H1 (cell line): ENCODE measurements around the gene GNG7. TPM values are rescaled to one million over a fixed set of nuclear protein-coding genes. Genes with fewer than 3 reads are reported as not detected.

ENCODE experiments used
- CTCF ChIA-PET: fragments of 300-600 bp; sonication (Branson Sonifier 250); formaldehyde crosslinking; loops from one replicate; lab custom pipeline; 2021; ENCODE audit not compliant: partially characterized antibody; lab: Charles Lee
- POLR2A ChIA-PET: fragments of 300-600 bp; sonication (Branson Sonifier 250); formaldehyde crosslinking; loops from one replicate; lab custom pipeline; 2021; ENCODE audit warnings: inconsistent platforms; ENCODE audit not compliant: partially characterized antibody; lab: Charles Lee
- DNase-seq, 2 experiments: peaks; one replicate each; pipeline versions ENCODE4 v3.0.0 to v3.0.0-alpha.2; 2010 to 2022; ENCODE audit warnings: low spot score in 2 of 2, low read depth in 1 of 2, mixed read lengths in 1 of 2
- FAIRE-seq: peaks from 2 replicates; lab custom pipeline; 2011; peaks lifted over from hg19 to GRCh38; lab: Jason Lieb, UNC
- H2AFZ ChIP-seq: 2 replicates; pipeline ENCODE4 v1.8.1; 2012; ENCODE audit warnings: low read length, inconsistent platforms
- H2AK5ac ChIP-seq: 2 replicates; pipeline ENCODE4 v1.6.1; 2013; ENCODE audit warnings: low read depth, low read length
- H2BK120ac ChIP-seq: replicated peaks from 2 replicates; pipeline ENCODE3; 2013; ENCODE audit warnings: low read depth, low read length, inconsistent platforms
- H2BK12ac ChIP-seq: 2 replicates; pipeline ENCODE4 v1.6.1; 2013; ENCODE audit warnings: low read depth, low read length
- H2BK15ac ChIP-seq: 2 replicates; pipeline ENCODE4 v1.6.1; 2013; ENCODE audit warnings: low read length
- H2BK20ac ChIP-seq: 2 replicates; pipeline ENCODE4 v1.6.1; 2013; ENCODE audit warnings: low read length
- H2BK5ac ChIP-seq: 2 replicates; pipeline ENCODE4 v1.6.1; 2013; ENCODE audit warnings: low read depth, low read length
- H3K14ac ChIP-seq: 2 replicates; pipeline ENCODE4 v1.6.1; 2013; ENCODE audit warnings: inconsistent platforms; ENCODE audit not compliant: insufficient read length
- H3K18ac ChIP-seq: 2 replicates; pipeline ENCODE4 v1.6.1; 2013; ENCODE audit warnings: low read length; ENCODE audit errors: extremely low read depth
- H3K23ac ChIP-seq: 2 replicates; pipeline ENCODE4 v1.6.1; 2013; ENCODE audit warnings: inconsistent platforms; ENCODE audit not compliant: insufficient read length
- H3K23me2 ChIP-seq: 2 replicates; pipeline ENCODE4 v1.6.1; 2013; ENCODE audit warnings: low read depth, low read length
- H3K27ac ChIP-seq: 2 replicates; pipeline ENCODE4 v1.6.1; 2011; ENCODE audit warnings: low read depth, low read length, inconsistent platforms
- H3K27me3 ChIP-seq, 4 experiments: replicated peaks in 1 of 4; 1 replicate in 1 of 4; 2 replicates in 3 of 4; pipeline versions ENCODE4 v1.6.1 to v1.8.1; 2011 to 2013; ENCODE audit warnings: low read length in 3 of 4, mild to moderate bottlenecking in 3 of 4, inconsistent platforms in 2 of 4, mixed read lengths in 2 of 4, moderate library complexity in 1 of 4; ENCODE audit not compliant: control insufficient read depth in 3 of 4, insufficient read depth in 3 of 4; ENCODE audit errors: extremely low read depth in 1 of 4
- H3K36me3 ChIP-seq, 4 experiments: 2 replicates each; pipeline versions ENCODE4 v1.6.1 to v1.8.1; 2011 to 2013; ENCODE audit warnings: mild to moderate bottlenecking in 4 of 4, low read length in 3 of 4, moderate library complexity in 2 of 4, control low read depth in 1 of 4, inconsistent platforms in 1 of 4; ENCODE audit not compliant: insufficient read depth in 4 of 4, control insufficient read depth in 2 of 4
- H3K4ac ChIP-seq: replicated peaks from 2 replicates; pipeline ENCODE3; 2013; ENCODE audit warnings: low read length, low read depth, mixed read lengths, inconsistent platforms; ENCODE audit not compliant: insufficient read length
- H3K4me1 ChIP-seq, 4 experiments: replicated peaks in 1 of 4; 1 replicate in 1 of 4; 2 replicates in 3 of 4; pipeline versions ENCODE4 v1.6.1 to v1.8.1; 2011 to 2013; ENCODE audit warnings: low read length in 3 of 4, inconsistent platforms in 2 of 4, mixed read lengths in 1 of 4; ENCODE audit not compliant: insufficient read depth in 4 of 4, control insufficient read depth in 3 of 4
- H3K4me2 ChIP-seq, 2 experiments: 2 replicates each; pipeline versions ENCODE4 v1.6.1 to v1.8.1; 2011 to 2013; ENCODE audit warnings: low read depth in 2 of 2, low read length in 2 of 2, control low read depth in 1 of 2, inconsistent platforms in 1 of 2, mild to moderate bottlenecking in 1 of 2; ENCODE audit not compliant: insufficient read depth in 1 of 2
- H3K4me3 ChIP-seq, 4 experiments: fragments of 200-600, 300-600 bp in 1 of 4; sonication (generic), shearing (Covaris generic), sonication (Bioruptor Twin) in 1 of 4; 2 replicates each; pipeline versions ENCODE4 v1.5.1 to v1.8.1; 2011 to 2016; ENCODE audit warnings: low read length in 4 of 4, low read depth in 3 of 4, control low read depth in 2 of 4, inconsistent platforms in 2 of 4, mild to moderate bottlenecking in 2 of 4, mixed read lengths in 1 of 4, moderate library complexity in 1 of 4; ENCODE audit not compliant: insufficient read depth in 2 of 4; ENCODE audit errors: extremely low read depth in 1 of 4
- H3K56ac ChIP-seq: replicated peaks from 2 replicates; pipeline ENCODE3; 2013; ENCODE audit warnings: low read depth, mild to moderate bottlenecking, mixed read lengths, low read length, inconsistent platforms; ENCODE audit not compliant: insufficient read length
- H3K79me1 ChIP-seq: 2 replicates; pipeline ENCODE4 v1.6.1; 2013; ENCODE audit warnings: low read depth, low read length, control low read depth
- H3K79me2 ChIP-seq, 2 experiments: 2 replicates each; pipeline versions ENCODE4 v1.6.1 to v1.8.1; 2012 to 2013; ENCODE audit warnings: low read length in 2 of 2, mild to moderate bottlenecking in 2 of 2, inconsistent platforms in 1 of 2; ENCODE audit not compliant: insufficient read depth in 2 of 2, control insufficient read depth in 1 of 2
- H3K9ac ChIP-seq, 4 experiments: replicated peaks in 1 of 4; 1 replicate in 1 of 4; 2 replicates in 3 of 4; pipeline versions ENCODE4 v1.6.1 to v1.8.1; 2011 to 2013; ENCODE audit warnings: low read depth in 3 of 4, low read length in 3 of 4, control low read depth in 2 of 4, mild to moderate bottlenecking in 2 of 4, moderate library complexity in 2 of 4, inconsistent platforms in 1 of 4; ENCODE audit errors: extremely low read depth in 1 of 4
- H3K9me3 ChIP-seq, 2 experiments: 2 replicates each; pipeline versions ENCODE4 v1.6.1 to v1.8.1; 2012 to 2013; ENCODE audit warnings: mild to moderate bottlenecking in 2 of 2, moderate library complexity in 2 of 2, control low read depth in 1 of 2, inconsistent platforms in 1 of 2, low read depth in 1 of 2, low read length in 1 of 2, mixed read lengths in 1 of 2; ENCODE audit not compliant: insufficient read depth in 2 of 2
- H4K20me1 ChIP-seq, 2 experiments: replicated peaks in 1 of 2; 2 replicates each; pipeline versions ENCODE3 to v1.8.1; 2011 to 2013; ENCODE audit warnings: inconsistent platforms in 2 of 2, low read length in 2 of 2, mild to moderate bottlenecking in 1 of 2; ENCODE audit not compliant: insufficient read depth in 2 of 2, control insufficient read depth in 1 of 2
- H4K5ac ChIP-seq: 2 replicates; pipeline ENCODE4 v1.6.1; 2013; ENCODE audit warnings: low read length, low read depth, mixed read lengths, inconsistent platforms; ENCODE audit not compliant: insufficient read length
- H4K8ac ChIP-seq: 2 replicates; pipeline ENCODE4 v1.8.0; 2013; ENCODE audit warnings: mild to moderate bottlenecking, moderate library complexity, low read length, inconsistent platforms; ENCODE audit not compliant: insufficient read depth; ENCODE audit errors: extremely low read depth
- H4K91ac ChIP-seq: replicated peaks from 2 replicates; pipeline ENCODE3; 2013; ENCODE audit warnings: low read length, mixed read lengths, inconsistent platforms; ENCODE audit not compliant: insufficient read length
- PHF8 ChIP-seq: fragments of 200-600 bp; sonication (generic); conservative IDR thresholded peaks from 2 replicates; pipeline ENCODE4 v1.7.1; 2012; ENCODE audit warnings: low read depth, mild to moderate bottlenecking, inconsistent platforms, low read length, moderate library complexity
- WGBS, 2 experiments: shearing (Covaris generic) in 1 of 2; methylation state at CpG; one replicate each; pipeline versions ENCODE4 v1.1.6 to v1.1.7; 2013 to 2015; ENCODE audit warnings: low lambda C conversion rate in 2 of 2, mixed read lengths in 2 of 2, inconsistent platforms in 1 of 2, low coverage in 1 of 2, missing lambda C conversion rate in 1 of 2; ENCODE audit not compliant: insufficient replicate concordance in 2 of 2, insufficient coverage in 1 of 2, insufficient read length in 1 of 2; ENCODE audit errors: extremely low coverage in 1 of 2, missing lambda C conversion rate in 1 of 2; 5-methylcytosine and 5-hydroxymethylcytosine counted together
- polyA plus RNA-seq, 7 experiments: library from polyadenylated mRNA; depleted of rRNA in 3 of 7; stranded (reverse) in 5 of 7; unstranded in 2 of 7; fragments of >200 nt in 5 of 7; fragments of 200-250 nt in 2 of 7; gene quantifications; 1 replicate in 5 of 7; 2 replicates in 1 of 7; 4 replicates in 1 of 7; pipeline versions ENCODE4 v1.2.1 to v1.2.3, GENCODE V29; 2011 to 2013; ENCODE audit warnings: missing spikeins in 2 of 7, mixed read lengths in 2 of 7
- total RNA-seq: library from RNA; stranded (reverse); fragmentation: NEBNext Ultra II Directional; extraction: Animal tissue kit (Norgen Biotek cat#: 25700); gene quantifications from 2 replicates; pipeline ENCODE4 v1.2.1, GENCODE V29; 2021

The GNG7 gene
- total and polyA plus RNA-seq, 2 of the 8 experiments (the other 6 are each of a cell fraction or from before 2014, with no cell fraction given) = 2.8 to 7.8 TPM

DNA sequence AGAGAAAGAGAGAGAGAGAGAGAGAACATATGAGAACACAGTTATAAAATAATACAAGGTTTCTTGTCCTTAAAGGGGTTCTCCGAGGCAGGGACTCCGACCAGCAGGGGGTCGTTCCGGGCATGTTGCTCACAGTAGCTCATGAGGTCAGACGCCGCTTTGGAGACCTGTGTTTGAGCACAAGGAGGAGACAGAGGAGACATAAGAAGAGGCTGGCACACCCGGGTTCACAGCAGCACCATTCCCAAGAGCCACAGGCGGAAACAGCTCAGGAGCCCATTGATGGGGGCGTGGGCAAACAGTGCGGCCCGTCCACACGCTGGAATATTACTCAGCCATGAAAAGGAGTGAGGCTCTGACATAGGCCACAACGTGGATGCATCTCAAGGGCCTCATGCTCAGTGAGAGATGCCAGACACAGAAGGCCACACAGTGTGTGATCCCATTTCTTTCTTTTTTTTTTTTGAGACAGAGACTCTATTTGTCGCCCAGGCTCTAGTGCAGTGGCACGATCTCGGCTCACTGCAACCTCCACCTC, 187.4 kb downstream of the GNG7 start:
- TF ChIP-seq PHF8 = no peak
- Histone ChIP-seq H2BK120ac (no peak overlapping the region), H3K56ac (no peak overlapping the region), H3K79me1 (no peaks in the 10 kb centered on the region), H3K23me2 (no peaks in the 10 kb centered on the region), H3K79me2 (no peaks in the 10 kb centered on the region), H3K4me1 (peaks cover 0 to 9% (median 6%) of the 10 kb centered on the region in 4 experiments; a peak in 5 of 7 replicates), H3K14ac (no peak overlapping the region), H3K4ac (no peak overlapping the region), H4K91ac (no peak overlapping the region), H3K9me3 (no peaks in the 10 kb centered on the region), H2AK5ac (no peak overlapping the region), H2BK15ac (no peak overlapping the region), H4K20me1 (no peaks in the 10 kb centered on the region), H2BK5ac (no peak overlapping the region), H3K36me3 (no peaks in the 10 kb centered on the region), H3K9ac (no peak overlapping the region), H2AFZ (no peak overlapping the region), H4K8ac (no peak overlapping the region), H4K5ac (no peak overlapping the region), H2BK20ac (no peak overlapping the region), H3K4me3 (no peak overlapping the region), H3K27me3 (no peaks in the 10 kb centered on the region), H3K27ac (no peak overlapping the region), H2BK12ac (no peak overlapping the region), H3K18ac (no peak overlapping the region), H3K23ac (no peak overlapping the region), H3K4me2 (no peak overlapping the region)
- no peak for DNase-seq
- POLR2A ChIA-PET = interaction anchor here (1.3 kb wide), 1 partner anchor 10 kb away, joined by 5 read pairs; no protein-coding TSS in a partner anchor
- 92% methylated on average over 16 of the region's 16 CpGs; no CpG with 5 or more reads in 1 of the 2 experiments for WGBS, 2 experiments
- FAIRE-seq = no peak
- CTCF ChIA-PET = no interaction called here
